Activated CD4-positive, alpha-beta T cell treated with anti-CD3 and anti-CD28 coated beads, Interleukin-2, amount 10 ng/mL, durations not matched to agents 24 days and 14 days (primary cell): ENCODE results near the gene NDUFB10. TPM values are rescaled to one million over a fixed set of nuclear protein-coding genes. Genes with fewer than 3 reads are reported as not detected.

Experiments used
- DNase-seq: peaks from one replicate; pipeline ENCODE4 v3.0.0; 2022
- H3K27ac Mint-ChIP-seq: one replicate; pipeline ENCODE4 v1.8.0; 2022; ENCODE audit warnings: mild to moderate bottlenecking, mixed read lengths
- H3K27me3 Mint-ChIP-seq: one replicate; pipeline ENCODE4 v1.8.0; 2022; ENCODE audit warnings: mixed read lengths
- H3K36me3 Mint-ChIP-seq: one replicate; pipeline ENCODE4 v1.8.0; 2022; ENCODE audit warnings: low read depth, mild to moderate bottlenecking, mixed read lengths
- H3K4me1 Mint-ChIP-seq: one replicate; pipeline ENCODE4 v1.8.0; 2021; ENCODE audit warnings: mixed read lengths
- H3K4me3 Mint-ChIP-seq: one replicate; pipeline ENCODE4 v1.8.0; 2022; ENCODE audit warnings: mild to moderate bottlenecking, moderate library complexity, mixed read lengths
- H3K9me3 Mint-ChIP-seq: one replicate; pipeline ENCODE4 v1.8.0; 2021; ENCODE audit warnings: mixed read lengths
- intact Hi-C: fragments of 100-400 bp; cut with micrococcal nuclease; formaldehyde crosslinking; loops from one replicate; pipeline ENCODE4 v1.15.1; 2023
- total RNA-seq: library from RNA; stranded (reverse); gene quantifications from 2 replicates; pipeline ENCODE4 v1.2.3, GENCODE V29; 2022

The NDUFB10 gene
- total RNA-seq, 1 donor from 2014 or later, result 141 TPM

DNA sequence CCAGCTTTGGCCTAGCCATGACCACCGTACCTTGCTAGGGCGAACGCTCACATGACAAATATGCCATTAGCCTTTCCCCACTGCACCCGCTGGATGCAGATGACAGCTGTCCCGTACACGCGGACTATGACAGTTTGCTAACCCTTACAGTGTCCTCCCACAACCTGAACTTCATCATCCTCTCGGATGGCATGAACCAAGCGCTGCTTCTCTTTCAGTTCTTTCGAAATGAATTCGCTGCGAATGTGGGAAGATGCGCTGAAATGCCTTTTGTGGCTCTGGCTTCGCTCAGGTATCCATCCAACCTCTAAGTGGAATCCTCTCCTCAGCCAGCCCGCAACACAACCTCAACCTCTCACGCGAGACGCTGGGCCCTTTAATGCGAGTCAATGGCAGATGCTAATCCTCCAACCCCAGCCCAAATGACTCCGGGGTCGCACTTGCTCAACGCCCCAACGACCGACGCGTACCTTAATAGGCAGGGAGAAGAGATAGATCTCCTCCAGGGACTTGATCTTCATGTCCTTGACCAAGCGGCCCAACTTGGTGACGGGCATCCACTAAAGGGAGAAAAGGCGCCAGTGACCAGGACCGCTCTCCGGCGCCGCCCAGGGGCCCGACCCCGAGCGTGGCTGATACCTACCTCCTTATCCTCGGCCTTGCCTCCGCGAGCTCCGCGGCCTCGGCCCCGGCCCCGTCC is 4.6 kb downstream of the NDUFB10 start:
- intact Hi-C loops, result loop anchor here (1.0 to 2.0 kb wide), 3 partner anchors 8 to 27 kb away; partner anchors contain the start of genes MSRB1 and TBL3
- peak; percentile 83 for DNase-seq

DNA sequence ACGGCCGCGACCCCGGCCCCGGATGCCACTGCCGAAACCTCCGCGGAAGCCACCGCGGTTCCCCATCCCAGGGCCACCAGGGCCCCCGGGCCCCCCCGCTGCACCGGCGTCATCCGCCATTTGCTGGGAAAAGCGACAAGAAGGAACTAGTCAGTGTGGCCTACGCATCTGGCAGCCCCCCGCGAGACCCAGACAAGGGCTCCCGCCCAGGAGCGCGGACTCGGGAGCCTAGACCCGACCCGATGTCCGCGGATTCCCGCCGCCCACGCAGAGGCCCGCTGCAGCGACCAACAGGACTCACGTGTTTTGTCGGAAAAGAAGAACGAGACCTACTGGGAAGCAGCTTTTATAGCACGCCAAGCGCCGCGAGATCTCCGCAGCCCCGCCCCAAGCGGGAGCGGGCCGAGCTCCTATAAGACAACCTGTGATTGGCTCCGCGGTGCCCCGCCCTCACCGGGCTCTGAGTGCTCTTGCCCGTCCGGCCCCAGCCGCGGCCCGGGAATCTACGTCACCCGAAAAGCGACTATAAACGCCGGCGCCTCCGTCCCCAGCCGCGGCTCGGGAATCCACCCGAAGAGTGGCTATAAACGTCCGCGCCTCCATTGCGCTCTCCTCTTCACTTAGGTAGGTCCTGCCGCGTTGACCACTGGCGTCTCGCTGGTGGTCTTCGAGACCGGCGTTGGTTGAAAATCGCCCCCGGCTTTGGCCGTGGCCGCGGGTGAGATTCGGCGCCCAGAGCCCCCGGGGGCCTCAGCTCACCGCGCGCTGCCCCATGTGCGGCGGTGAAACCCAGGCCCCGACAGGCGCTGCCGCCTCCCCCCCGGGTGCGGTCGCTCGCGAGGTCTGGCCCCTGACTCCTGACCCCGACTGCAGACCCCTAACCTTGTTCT is 5.4 kb downstream of the NDUFB10 start, which contains the start of gene RPS2:
RPS2 (minus strand) TSS at position 321 of the 890 bp plus-strand sequence; CDS start at position 120, 201 bp downstream.
- peaks cover 31% of the 10 kb centered on the region for H3K4me1 Mint-ChIP-seq
- peak; percentile 100 for DNase-seq
- H3K9me3 Mint-ChIP-seq, result no peaks in the 10 kb centered on the region
- H3K4me3 Mint-ChIP-seq, result peak within 1 kb of the TSS; percentile 99
- peak within 1 kb of the TSS; percentile 97 for H3K27ac Mint-ChIP-seq
- no peaks in the 10 kb centered on the region for H3K27me3 Mint-ChIP-seq
- H3K36me3 Mint-ChIP-seq, result peaks cover 54% of the 10 kb centered on the region
- intact Hi-C loops, result loop anchor here (1.0 to 2.0 kb wide), 3 partner anchors 8 to 26 kb away; partner anchors contain the start of genes MSRB1 and TBL3

More for the DNA sequence above, 4.6 kb downstream of the NDUFB10 start:
- Mint-ChIP-seq H3K4me1 (peaks cover 33% of the 10 kb centered on the region), H3K27ac (peak overlapping the region; percentile 97), H3K36me3 (peaks cover 55% of the 10 kb centered on the region), H3K9me3 (no peaks in the 10 kb centered on the region), H3K4me3 (peak overlapping the region; percentile 99), H3K27me3 (no peaks in the 10 kb centered on the region)

DNA sequence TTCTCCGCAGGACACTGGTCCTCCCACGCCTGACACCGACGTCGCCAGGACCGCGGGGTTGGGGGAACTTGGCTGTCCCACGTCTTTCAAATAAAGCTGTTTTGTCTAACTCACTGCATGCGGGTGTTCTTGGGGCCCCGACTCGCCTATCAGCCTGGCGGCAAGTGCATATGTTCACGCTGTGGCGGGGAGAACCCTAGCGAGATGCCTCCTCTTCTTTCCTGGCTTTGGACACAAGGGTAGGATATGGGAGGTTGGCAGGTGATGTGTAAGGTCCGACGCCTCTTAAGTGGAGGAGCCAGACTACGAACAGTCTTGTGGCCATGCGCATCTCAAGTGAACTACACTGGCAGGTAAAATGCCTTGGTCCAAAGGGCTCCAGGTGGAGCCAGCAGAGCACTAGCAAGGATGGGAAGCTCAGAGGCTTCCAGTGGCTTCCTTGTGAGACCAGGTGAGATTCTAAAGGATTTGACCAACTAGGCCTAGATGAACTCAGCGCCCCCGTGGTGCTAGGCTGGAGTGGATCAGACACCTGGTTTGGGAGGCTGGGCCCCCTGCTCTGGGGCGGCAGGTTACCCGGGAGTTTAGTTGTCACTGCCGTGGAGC is 6.2 kb downstream of the NDUFB10 start:
- Mint-ChIP-seq H3K27ac (peak overlapping the region; percentile 97), H3K9me3 (no peaks in the 10 kb centered on the region), H3K4me1 (peaks cover 26% of the 10 kb centered on the region), H3K27me3 (no peaks in the 10 kb centered on the region), H3K36me3 (peaks cover 47% of the 10 kb centered on the region), H3K4me3 (peak overlapping the region; percentile 99)
- intact Hi-C loops, result loop anchor here (2.0 kb wide), 1 partner anchor 25 kb away; no protein-coding TSS in a partner anchor
- no peak for DNase-seq

DNA sequence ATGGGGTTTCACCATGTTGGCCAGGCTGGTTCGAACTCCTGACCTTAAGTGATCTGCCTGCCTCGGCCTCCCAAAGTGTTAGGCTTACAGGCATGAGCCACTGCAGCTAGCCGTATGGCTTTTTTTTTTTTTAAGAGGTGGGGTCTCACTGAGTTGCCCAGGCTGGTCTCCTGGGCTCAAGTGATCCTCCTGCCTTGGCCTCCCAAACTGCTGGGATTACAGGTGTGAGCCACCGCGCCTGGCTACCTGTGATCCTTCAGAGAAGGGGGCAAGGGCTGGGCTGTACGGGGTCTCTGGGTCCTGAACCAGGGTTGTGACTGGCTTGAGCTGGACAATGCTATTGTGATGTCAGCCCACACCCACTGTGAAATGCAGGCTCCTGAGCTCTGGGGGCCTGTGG is 7.1 kb downstream of the NDUFB10 start, which contains the start of gene RNF151:
RNF151 (plus strand) TSS at position 397 of the 400 bp plus-strand sequence. CDS start 26 bp downstream, outside the sequence.
- Mint-ChIP-seq H3K27ac (peak within 1 kb of the TSS; percentile 97), H3K4me1 (peaks cover 24% of the 10 kb centered on the region), H3K36me3 (peaks cover 41% of the 10 kb centered on the region), H3K9me3 (no peaks in the 10 kb centered on the region), H3K27me3 (no peaks in the 10 kb centered on the region), H3K4me3 (peak within 1 kb of the TSS; percentile 99)
- intact Hi-C loops, result no loop called here
- no peak for DNase-seq

DNA sequence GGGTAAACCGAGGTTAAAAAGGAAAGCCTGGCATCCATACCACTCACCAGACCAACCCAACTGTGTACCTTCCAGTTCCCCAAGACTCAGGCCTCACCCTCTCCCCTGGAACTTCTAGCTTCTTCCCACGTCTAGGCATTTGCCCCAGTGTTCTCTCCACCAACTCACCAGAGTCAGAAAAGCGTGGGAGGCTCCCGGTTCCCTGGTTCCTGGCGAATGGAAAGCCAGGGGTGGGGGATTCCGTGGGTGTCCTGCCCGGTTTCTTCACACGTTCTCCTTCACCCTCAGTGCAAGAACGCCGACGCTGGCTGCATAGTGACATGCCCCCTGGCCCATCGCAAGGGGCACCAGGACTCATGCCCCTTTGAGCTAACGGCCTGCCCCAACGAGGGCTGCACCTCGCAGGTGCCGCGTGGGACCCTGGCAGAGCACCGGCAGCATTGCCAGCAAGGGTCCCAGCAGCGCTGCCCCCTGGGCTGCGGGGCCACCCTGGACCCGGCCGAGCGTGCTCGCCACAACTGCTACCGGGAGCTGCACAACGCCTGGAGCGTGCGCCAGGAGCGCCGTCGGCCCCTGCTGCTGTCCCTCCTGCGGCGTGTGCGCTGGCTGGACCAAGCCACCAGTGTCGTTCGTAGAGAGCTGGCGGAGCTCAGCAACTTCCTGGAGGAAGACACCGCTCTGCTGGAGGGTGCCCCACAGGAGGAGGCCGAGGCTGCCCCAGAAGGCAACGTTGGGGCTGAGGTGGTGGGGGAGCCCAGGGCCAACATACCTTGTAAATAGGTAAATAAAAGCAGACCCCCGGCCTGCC is 9.0 kb downstream of the NDUFB10 start:
- H3K36me3 Mint-ChIP-seq, result peaks cover 30% of the 10 kb centered on the region
- H3K27me3 Mint-ChIP-seq, result no peaks in the 10 kb centered on the region
- H3K9me3 Mint-ChIP-seq, result no peaks in the 10 kb centered on the region
- no peak for DNase-seq
- peaks cover 26% of the 10 kb centered on the region for H3K4me1 Mint-ChIP-seq
- intact Hi-C loops, result no loop called here
- H3K4me3 Mint-ChIP-seq, result no peak overlapping the region
- no peak overlapping the region for H3K27ac Mint-ChIP-seq

DNA sequence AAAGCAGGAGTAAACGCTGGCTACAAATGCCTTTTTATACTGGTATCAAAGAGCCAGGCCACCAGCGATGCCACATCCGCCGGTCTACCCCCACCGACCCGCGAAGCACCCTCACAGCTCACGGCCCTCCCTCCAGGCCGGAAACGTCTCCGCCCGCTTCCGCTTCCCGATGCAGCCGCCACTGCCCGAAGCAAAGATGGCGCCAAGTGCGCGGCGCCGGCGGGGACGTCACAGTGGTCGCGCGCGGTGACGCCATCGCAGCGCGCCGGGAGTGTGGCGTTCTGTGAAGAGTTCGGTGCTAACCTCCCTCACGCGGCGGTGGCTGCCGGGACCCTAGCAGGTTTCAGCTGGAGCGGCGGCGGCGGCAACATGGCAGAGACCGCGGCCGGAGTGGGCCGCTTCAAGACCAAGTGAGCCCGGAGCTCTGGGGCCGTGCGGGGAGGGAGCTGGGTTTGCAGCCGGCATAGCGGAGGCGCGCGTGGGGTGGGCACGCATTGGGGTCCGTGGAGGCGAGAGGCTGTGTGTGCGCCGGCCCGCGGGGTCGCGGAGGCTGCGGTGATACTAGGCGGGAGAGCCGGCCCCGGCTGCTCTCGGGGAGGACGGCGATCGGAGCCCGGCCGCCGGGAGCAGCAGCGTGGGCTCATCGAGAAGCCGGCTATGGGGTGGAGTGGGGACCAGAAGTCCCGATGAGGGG is 12.6 kb downstream of the NDUFB10 start, which contains the start of gene TBL3:
TBL3 (plus strand) TSS at position 258 of the 694 bp plus-strand sequence; CDS start at position 370, 112 bp downstream.
- intact Hi-C loops, result loop anchor here (1.0 to 5.0 kb wide), 3 partner anchors 8 to 35 kb away; partner anchors contain the start of genes RPS2 and ZNF598
- Mint-ChIP-seq H3K4me1 (peaks cover 17% of the 10 kb centered on the region), H3K27ac (peak within 1 kb of the TSS; percentile 95), H3K36me3 (peaks cover 23% of the 10 kb centered on the region), H3K4me3 (peak within 1 kb of the TSS; percentile 99), H3K27me3 (no peaks in the 10 kb centered on the region), H3K9me3 (no peaks in the 10 kb centered on the region)
- peak; percentile 99 for DNase-seq

DNA sequence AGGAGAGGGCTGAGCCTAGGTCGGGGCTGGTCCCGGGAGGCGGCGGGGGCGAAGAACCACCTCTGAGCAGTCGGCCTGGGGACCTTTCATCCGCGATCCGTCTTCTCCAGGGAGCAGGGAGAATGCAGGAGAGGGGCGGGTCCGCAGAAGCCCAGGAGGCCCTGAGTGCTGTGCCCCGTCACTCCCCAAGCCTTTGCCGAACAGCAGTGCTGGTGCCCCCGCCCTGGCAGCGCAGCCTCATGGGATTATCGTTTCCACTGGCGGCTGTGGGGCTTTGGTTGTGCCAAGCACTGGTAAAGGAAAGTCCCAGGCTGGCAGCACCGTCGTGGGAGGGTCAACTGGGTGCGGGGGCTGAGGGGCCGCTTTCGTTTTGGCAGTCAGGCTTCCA is 13.1 kb downstream of the NDUFB10 start:
- Mint-ChIP-seq H3K27ac (peak overlapping the region; percentile 95), H3K36me3 (peaks cover 24% of the 10 kb centered on the region), H3K4me3 (peak overlapping the region; percentile 99), H3K4me1 (peaks cover 16% of the 10 kb centered on the region), H3K27me3 (no peaks in the 10 kb centered on the region), H3K9me3 (no peaks in the 10 kb centered on the region)
- peak; percentile 74 for DNase-seq
- intact Hi-C loops, result loop anchor here (1.0 to 5.0 kb wide), 3 partner anchors 8 to 35 kb away; partner anchors contain the start of genes RPS2 and ZNF598

DNA sequence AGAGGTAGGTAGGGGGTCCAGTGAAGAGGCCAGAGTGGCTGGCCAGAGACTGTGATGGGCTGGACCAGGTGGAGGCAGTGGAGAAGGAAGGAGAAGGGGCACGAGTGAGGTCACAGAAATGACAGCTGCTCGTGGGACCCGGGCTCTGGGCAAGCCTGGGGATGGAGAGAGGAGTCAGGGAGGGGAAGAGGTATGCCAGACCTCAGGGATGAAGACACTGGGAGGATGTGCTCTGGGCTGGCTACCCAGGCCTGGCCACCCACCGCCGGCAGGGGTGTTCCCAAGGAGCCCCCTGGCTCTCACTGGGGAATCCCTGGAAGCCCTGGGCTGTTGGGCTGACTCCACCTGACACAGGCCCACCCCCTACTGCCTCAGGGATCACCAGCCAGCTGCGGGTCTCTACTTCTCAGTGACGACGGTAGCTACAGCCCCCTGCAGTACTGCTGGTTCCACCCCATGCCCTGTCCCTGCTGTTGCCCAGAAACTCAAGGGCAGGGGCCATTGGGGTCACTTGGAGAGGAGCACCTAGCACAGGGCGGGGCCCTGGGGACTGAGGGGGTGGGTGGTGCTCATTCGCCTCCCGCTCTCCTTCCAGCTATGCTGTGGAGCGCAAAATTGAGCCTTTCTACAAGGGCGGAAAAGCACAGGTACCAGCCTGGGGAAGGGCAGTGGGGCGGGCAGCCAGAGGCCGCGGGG is 14.3 kb downstream of the NDUFB10 start:
- peak overlapping the region; percentile 9 for H3K4me3 Mint-ChIP-seq
- intact Hi-C loops, result loop anchor here (5.0 kb wide), 1 partner anchor 34 kb away; the partner anchor contains the start of gene ZNF598
- peaks cover 28% of the 10 kb centered on the region for H3K36me3 Mint-ChIP-seq
- no peak for DNase-seq
- peaks cover 16% of the 10 kb centered on the region for H3K4me1 Mint-ChIP-seq
- H3K27me3 Mint-ChIP-seq, result no peaks in the 10 kb centered on the region
- H3K9me3 Mint-ChIP-seq, result no peaks in the 10 kb centered on the region
- H3K27ac Mint-ChIP-seq, result no peak overlapping the region

DNA sequence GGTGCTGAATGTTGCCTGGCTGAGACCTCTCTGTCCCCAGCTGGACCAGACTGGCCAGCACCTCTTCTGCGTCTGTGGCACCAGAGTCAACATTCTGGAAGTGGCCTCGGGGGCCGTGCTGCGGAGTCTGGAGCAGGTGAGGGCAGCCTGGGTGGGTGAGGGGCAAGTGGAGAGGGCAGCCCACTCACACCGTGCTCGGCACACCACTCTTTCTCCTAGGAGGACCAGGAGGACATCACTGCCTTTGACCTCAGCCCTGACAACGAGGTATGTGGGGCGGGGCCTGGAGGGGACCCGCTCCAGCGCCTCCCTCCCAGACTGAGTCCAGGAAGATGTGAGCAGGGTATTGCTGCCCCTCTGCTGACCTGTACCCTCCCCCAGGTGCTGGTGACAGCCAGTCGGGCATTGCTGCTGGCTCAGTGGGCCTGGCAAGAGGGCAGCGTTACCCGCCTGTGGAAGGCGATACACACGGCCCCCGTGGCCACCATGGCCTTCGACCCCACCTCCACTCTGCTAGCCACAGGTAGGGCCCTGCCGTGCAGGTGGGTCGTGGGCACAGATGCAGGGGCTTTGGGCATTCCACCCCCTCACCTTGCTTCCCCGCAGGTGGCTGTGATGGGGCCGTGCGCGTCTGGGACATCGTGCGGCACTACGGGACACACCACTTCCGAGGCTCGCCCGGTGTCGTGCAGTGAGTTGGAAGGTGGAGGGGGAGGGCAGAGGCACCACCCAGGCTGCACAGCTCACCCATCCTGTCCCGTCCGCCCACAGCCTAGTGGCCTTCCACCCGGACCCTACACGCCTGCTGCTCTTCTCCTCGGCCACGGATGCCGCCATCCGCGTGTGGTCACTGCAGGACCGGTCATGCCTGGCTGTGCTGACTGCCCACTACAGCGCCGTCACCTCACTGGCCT is 15.1 kb downstream of the NDUFB10 start:
- Mint-ChIP-seq H3K27me3 (no peaks in the 10 kb centered on the region), H3K27ac (no peak overlapping the region), H3K4me3 (peak overlapping the region; percentile 41), H3K9me3 (no peaks in the 10 kb centered on the region), H3K36me3 (peaks cover 31% of the 10 kb centered on the region), H3K4me1 (peaks cover 16% of the 10 kb centered on the region)
- no peak for DNase-seq
- intact Hi-C loops, result loop anchor here (5.0 kb wide), 1 partner anchor 33 kb away; the partner anchor contains the start of gene ZNF598

DNA sequence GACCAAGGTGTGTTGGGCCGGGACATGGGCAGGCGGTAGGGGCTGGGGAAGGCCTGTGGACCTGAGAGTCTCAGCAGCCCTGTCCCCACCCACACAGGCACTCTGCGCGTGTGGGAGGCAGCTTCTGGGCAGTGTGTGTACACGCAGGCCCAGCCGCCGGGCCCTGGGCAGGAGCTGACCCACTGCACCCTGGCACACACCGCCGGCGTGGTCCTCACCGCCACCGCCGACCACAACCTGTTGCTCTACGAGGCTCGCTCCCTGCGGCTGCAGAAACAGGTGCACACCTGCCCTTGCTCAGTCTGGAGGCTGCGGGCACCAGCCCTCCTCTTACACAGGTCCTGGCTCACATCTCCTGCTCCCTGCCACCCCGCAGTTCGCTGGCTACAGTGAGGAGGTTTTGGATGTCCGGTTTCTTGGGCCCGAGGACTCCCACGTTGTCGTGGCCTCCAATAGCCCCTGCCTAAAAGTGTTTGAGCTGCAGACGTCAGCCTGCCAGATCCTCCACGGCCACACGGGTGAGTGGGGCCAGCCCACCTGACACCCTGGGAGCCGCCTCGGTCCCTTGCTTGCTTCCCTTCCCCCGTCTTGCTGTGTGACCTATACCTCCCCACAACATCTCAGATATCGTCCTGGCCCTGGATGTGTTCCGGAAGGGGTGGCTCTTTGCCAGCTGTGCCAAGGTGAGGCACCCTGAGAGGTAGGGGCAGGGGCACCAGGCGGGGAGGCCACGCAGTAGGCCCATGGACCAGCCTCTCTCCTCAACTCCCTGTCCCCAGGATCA is 16.3 kb downstream of the NDUFB10 start:
- H3K9me3 Mint-ChIP-seq, result no peaks in the 10 kb centered on the region
- no peak overlapping the region for H3K4me3 Mint-ChIP-seq
- peaks cover 16% of the 10 kb centered on the region for H3K4me1 Mint-ChIP-seq
- peaks cover 2% of the 10 kb centered on the region for H3K27me3 Mint-ChIP-seq
- DNase-seq, result no peak
- no peak overlapping the region for H3K27ac Mint-ChIP-seq
- peaks cover 32% of the 10 kb centered on the region for H3K36me3 Mint-ChIP-seq
- intact Hi-C loops, result no loop called here
